Panc1 (cell line): ENCODE measurements around the gene MRPL27. TPM values are rescaled to one million over a fixed set of nuclear protein-coding genes. Genes with fewer than 3 reads are reported as not detected.

ENCODE experiments used
- ATAC-seq: fragments of 200-7000 bp; cut with Tn5 transposase; 2 replicates; pipeline ENCODE4 v1.9.1; 2020; ENCODE audit warnings: mild to moderate bottlenecking, moderate library complexity
- BruUV-seq: library from RNA; stranded (reverse); fragments of 400-500 nt; replicated peaks from 2 replicates; lab custom pipeline; 2021; lab: Mats Ljungman, UMichigan
- CTCF ChIA-PET: fragments of 300-600 bp; sonication (Branson Sonifier 250); formaldehyde crosslinking; loops from one replicate; lab custom pipeline; 2022; ENCODE audit warnings: antibody characterized with exemption; lab: Charles Lee
- POLR2A ChIA-PET: fragments of 300-600 bp; sonication (Branson Sonifier 250); formaldehyde crosslinking; loops from one replicate; lab custom pipeline; 2022; ENCODE audit warnings: antibody characterized with exemption; lab: Charles Lee
- DNase-seq: peaks from one replicate; pipeline ENCODE4 v3.0.0-alpha.2; 2010; ENCODE audit warnings: low read depth, low spot score
- H3K27ac ChIP-seq: 2 replicates; pipeline ENCODE4 v1.5.1; 2011; ENCODE audit warnings: mild to moderate bottlenecking, low read length, inconsistent platforms
- H3K27me3 ChIP-seq: fragments of 200-500 bp; sonication (Bioruptor generic); 2 replicates; pipeline ENCODE4 v1.6.0; 2014; ENCODE audit warnings: low read length, inconsistent platforms; ENCODE audit not compliant: control insufficient read depth, insufficient read depth
- H3K36me3 ChIP-seq: fragments of 200-500 bp; sonication (Bioruptor generic); 2 replicates; pipeline ENCODE4 v1.5.1; 2014; ENCODE audit warnings: inconsistent platforms, mild to moderate bottlenecking, low read length, moderate library complexity; ENCODE audit not compliant: control insufficient read depth, insufficient read depth
- H3K4me1 ChIP-seq: 2 replicates; pipeline ENCODE4 v1.5.1; 2011; ENCODE audit warnings: inconsistent platforms, mild to moderate bottlenecking, low read length, moderate library complexity; ENCODE audit not compliant: control insufficient read depth, insufficient read depth
- H3K4me3 ChIP-seq, 2 experiments: 2 replicates each; pipeline ENCODE4 v1.5.1; 2011 to 2012; ENCODE audit warnings: low read depth in 2 of 2, low read length in 2 of 2, mild to moderate bottlenecking in 2 of 2, inconsistent platforms in 1 of 2, moderate library complexity in 1 of 2
- H3K9me3 ChIP-seq: fragments of 200-500 bp; sonication (Bioruptor generic); 2 replicates; pipeline ENCODE4 v1.5.1; 2014; ENCODE audit warnings: low read depth, mild to moderate bottlenecking, inconsistent platforms, low read length, moderate library complexity; ENCODE audit not compliant: control insufficient read depth, insufficient read depth
- CTCF ChIP-seq: fragments of 450-650 bp; IDR thresholded peaks from 2 replicates; pipeline ENCODE4 v1.5.1; 2017; ENCODE audit warnings: mild to moderate bottlenecking
- POLR2AphosphoS5 ChIP-seq: IDR thresholded peaks from 2 replicates; pipeline ENCODE4 v1.6.1; 2012; ENCODE audit warnings: mild to moderate bottlenecking, low read depth, low read length, moderate library complexity
- REST ChIP-seq, 2 experiments: IDR thresholded peaks; 2 replicates each; pipeline ENCODE4 v1.6.1; 2011 to 2012; ENCODE audit warnings: low read depth in 2 of 2, control low read depth in 1 of 2, low read length in 1 of 2, mild to moderate bottlenecking in 1 of 2, moderate library complexity in 1 of 2; ENCODE audit not compliant: insufficient read depth in 1 of 2
- SIN3A ChIP-seq: IDR thresholded peaks from 2 replicates; pipeline ENCODE4 v1.6.1; 2012; ENCODE audit warnings: low read depth, mild to moderate bottlenecking, low read length, moderate library complexity, borderline replicate concordance; ENCODE audit not compliant: insufficient read depth
- TCF7L2 ChIP-seq: IDR thresholded peaks from 2 replicates; pipeline ENCODE4 v1.6.1; 2011; ENCODE audit warnings: mild to moderate bottlenecking, low read depth, low read length, inconsistent platforms
- in situ Hi-C: cut with HindIII; loops from 2 replicates; pipeline ENCODE4 v1.10.0; 2016; ENCODE audit warnings: low sequenced_read_pairs, low pct_unique_long_range_greater_than_20kb
- intact Hi-C: fragments of 100-400 bp; cut with micrococcal nuclease; formaldehyde crosslinking; loops from one replicate; pipeline ENCODE4 v1.10.0; 2022; ENCODE audit not compliant: unreplicated experiment
- total RNA-seq: library from RNA; stranded (reverse); gene quantifications from one replicate; pipeline ENCODE4 v1.2.1, GENCODE V29; 2021; ENCODE audit not compliant: unreplicated experiment

The MRPL27 gene
- total RNA-seq, 1 experiment from 2014 or later: 136 TPM

GRCh38 chr17:50396261-50397110 is 23.5 kb upstream of the MRPL27 start:
- ATAC-seq (peak; percentile 50), DNase-seq (no peak)
- ChIA-PET CTCF (interaction anchor here (0.5 to 2.7 kb wide), 11 partner anchors 9 to 313 kb away, joined by 3 to 21 read pairs (median 3); partner anchors contain the start of gene RSAD1), POLR2A (interaction anchor here (1.7 kb wide), 1 partner anchor 23 kb away, joined by 5 read pairs; the partner anchor contains the start of genes EME1 and MRPL27)
- H3K9me3 ChIP-seq: no peaks in the 10 kb centered on the region
- intact Hi-C loops (no loop called here), in situ Hi-C loops (no loop called here)
- peaks cover 46% of the 10 kb centered on the region for H3K36me3 ChIP-seq
- H3K27me3 ChIP-seq: no peaks in the 10 kb centered on the region
- H3K27ac ChIP-seq: peak overlapping the region; percentile 95
- peak overlapping the region; percentile 87 to 100 for H3K4me3 ChIP-seq
- BruUV-seq: no TSS peak
- no peak for TF ChIP-seq REST (IDR thresholded peaks at IDR 0.05; ENCODE audit: insufficient read depth in 1 of 2, low read depth in 2 of 2, low read length in 1 of 2)
- no peak for TF ChIP-seq POLR2AphosphoS5
- no peak for TF ChIP-seq TCF7L2
- no peak for TF ChIP-seq CTCF
- TF ChIP-seq SIN3A: no peak; the same call in 1 of the 2 replicates
- peaks cover 14% of the 10 kb centered on the region; the same call in 1 of the 2 replicates for H3K4me1 ChIP-seq

GRCh38 chr17:50394711-50395110 is 21.7 kb upstream of the MRPL27 start:
- Histone ChIP-seq H3K27ac (peak overlapping the region; percentile 11; the same call in 1 of the 2 replicates), H3K9me3 (no peaks in the 10 kb centered on the region), H3K27me3 (no peaks in the 10 kb centered on the region), H3K4me3 (no peak overlapping the region), H3K36me3 (peaks cover 54% of the 10 kb centered on the region), H3K4me1 (peaks cover 14% of the 10 kb centered on the region; the same call in 1 of the 2 replicates)
- in situ Hi-C loops (no loop called here), intact Hi-C loops (no loop called here)
- ChIA-PET CTCF (no interaction called here), POLR2A (no interaction called here)
- DNase-seq (no peak), ATAC-seq (no peak)
- TF ChIP-seq POLR2AphosphoS5 (no peak), SIN3A (no peak), REST (IDR thresholded peaks at IDR 0.05; ENCODE audit: insufficient read depth in 1 of 2, low read depth in 2 of 2, low read length in 1 of 2) (no peak), TCF7L2 (no peak), CTCF (no peak)
- BruUV-seq: no TSS peak
